ENCODE data around the gene RP9. TPM values are rescaled to one million over a fixed set of nuclear protein-coding genes. Genes with fewer than 3 reads are reported as not detected.
A peak's percentile ranks its signal among the peaks of the same experiment; 100 is the strongest.

The RP9 gene
- total and polyA plus RNA-seq, 9 of the 15 experiments (the other 6 are each of a cell fraction or from before 2014, with no cell fraction given), result 10.7 to 44.8 (median 33.4) TPM

DNA sequence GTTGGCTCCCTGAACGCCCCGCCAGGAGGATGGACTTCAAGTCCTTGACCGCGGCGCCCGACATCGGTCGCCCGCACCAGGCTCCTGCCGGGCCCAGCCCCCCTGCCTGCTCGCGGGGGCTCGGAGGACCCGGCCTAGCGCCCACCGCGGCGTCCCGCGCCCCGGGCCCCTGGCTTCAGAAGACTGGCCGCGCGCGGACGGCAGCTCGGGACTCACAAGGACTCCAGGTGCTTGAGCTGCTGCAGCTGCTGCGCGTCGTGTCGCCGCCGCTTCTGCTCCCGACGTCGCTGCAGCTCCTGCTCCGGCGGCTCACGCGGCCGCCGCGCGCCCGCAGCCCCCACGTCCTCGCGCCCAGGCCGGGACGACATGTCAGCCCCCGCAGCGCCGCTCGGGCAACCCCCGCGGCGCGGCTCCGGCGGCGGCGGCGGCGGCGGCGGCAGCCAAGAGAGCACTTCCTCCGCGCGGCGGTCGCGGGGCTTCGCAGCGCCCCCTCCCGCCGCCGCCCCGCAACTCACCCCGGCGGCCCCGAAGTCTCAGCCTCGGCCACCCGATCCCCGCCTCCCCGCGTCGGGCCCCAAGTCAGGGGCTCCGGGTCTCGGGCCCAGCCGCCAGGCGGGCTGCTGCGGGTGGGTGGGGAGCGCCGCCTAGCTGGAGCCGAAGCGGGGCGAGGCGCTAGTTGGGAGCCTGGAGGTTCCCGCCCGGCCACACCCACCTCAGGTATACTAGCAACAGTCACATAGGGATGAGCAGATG lies at the start of gene RP9 (continued):
- TF ChIP-seq YY1 (IDR thresholded peaks at IDR 0.05; ENCODE audit: borderline replicate concordance in 1 of 3, control insufficient read depth in 1 of 3, extremely low read depth in 1 of 3, insufficient read depth in 3 of 3, insufficient read length in 1 of 3, insufficient replicate concordance in 2 of 3, low read depth in 1 of 3, low read length in 2 of 3), result peak in 2 of 3 experiments; percentile 74 to 81
- no peak for TF ChIP-seq TAF7 (tag; IDR thresholded peaks at IDR 0.05)
- TF ChIP-seq, protein P1, sequence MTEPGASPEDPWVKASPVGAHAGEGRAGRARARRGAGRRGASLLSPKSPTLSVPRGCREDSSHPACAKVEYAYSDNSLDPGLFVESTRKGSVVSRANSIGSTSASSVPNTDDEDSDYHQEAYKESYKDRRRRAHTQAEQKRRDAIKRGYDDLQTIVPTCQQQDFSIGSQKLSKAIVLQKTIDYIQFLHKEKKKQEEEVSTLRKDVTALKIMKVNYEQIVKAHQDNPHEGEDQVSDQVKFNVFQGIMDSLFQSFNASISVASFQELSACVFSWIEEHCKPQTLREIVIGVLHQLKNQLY (CRISPR knock-in tag; conservative IDR thresholded peaks at IDR 0.05), result no peak
- no peak for TF ChIP-seq FOXJ3 (CRISPR knock-in tag; IDR thresholded peaks at IDR 0.05)
- no peak for TF ChIP-seq PURB (CRISPR knock-in tag; IDR thresholded peaks at IDR 0.05; ENCODE audit: low read depth)
- no peak for TF ChIP-seq ZNF431 (CRISPR knock-in tag; IDR thresholded peaks at IDR 0.05)
- TF ChIP-seq REST (IDR thresholded peaks at IDR 0.05; ENCODE audit: borderline replicate concordance), result peak; percentile 36; the same call in 1 of the 2 replicates
- TF ChIP-seq REST (CRISPR knock-in tag; IDR thresholded peaks at IDR 0.05; ENCODE audit: low read depth), result no peak
- TF ChIP-seq CBFB (CRISPR knock-in tag; IDR thresholded peaks at IDR 0.05), result no peak
- no peak for TF ChIP-seq SMARCB1 (IDR thresholded peaks at IDR 0.05; ENCODE audit: insufficient read length, low read depth)
- TF ChIP-seq ZNF507 (tag; conservative IDR thresholded peaks at IDR 0.05), result no peak
